PC-3 (cell line): ENCODE measurements around the gene STN1. TPM values are rescaled to one million over a fixed set of nuclear protein-coding genes. Genes with fewer than 3 reads are reported as not detected.

Experiments used
- ATAC-seq: fragments of 200-7000 bp; cut with Tn5 transposase; 2 replicates; pipeline ENCODE4 v1.9.1; 2020; ENCODE audit warnings: mild to moderate bottlenecking, moderate library complexity
- BruUV-seq: library from RNA; stranded (reverse); fragments of 400-500 nt; replicated peaks from 2 replicates; lab custom pipeline; 2021; lab: Mats Ljungman, UMichigan
- CTCF ChIA-PET: fragments of 300-600 bp; sonication (Branson Sonifier 250); formaldehyde crosslinking; loops from one replicate; lab custom pipeline; 2022; ENCODE audit warnings: antibody characterized with exemption; lab: Charles Lee
- POLR2A ChIA-PET: fragments of 300-600 bp; sonication (Branson Sonifier 250); formaldehyde crosslinking; loops from one replicate; lab custom pipeline; 2022; ENCODE audit warnings: antibody characterized with exemption; ENCODE audit not compliant: unreplicated experiment; lab: Charles Lee
- DNase-seq: peaks from one replicate; pipeline ENCODE4 v3.0.0-alpha.2; 2015
- H2AFZ ChIP-seq: fragments of 300-600 bp; sonication (generic); 2 replicates; pipeline ENCODE4 v1.6.0; 2016; ENCODE audit warnings: antibody characterized with exemption, low read length
- H3F3A ChIP-seq: fragments of 300-600 bp; sonication (generic); one replicate; pipeline ENCODE4 v1.6.0; 2017; ENCODE audit warnings: antibody characterized with exemption, low read length, control low read depth, mild to moderate bottlenecking; ENCODE audit not compliant: unreplicated experiment
- H3K27ac ChIP-seq: fragments of 300-600 bp; sonication (generic); 2 replicates; pipeline ENCODE4 v1.5.1; 2016; ENCODE audit warnings: mild to moderate bottlenecking, low read length
- H3K27me3 ChIP-seq: fragments of 300-600 bp; sonication (generic); 2 replicates; pipeline ENCODE4 v1.6.1; 2016; ENCODE audit warnings: low read length, mixed read lengths
- H3K36me3 ChIP-seq: fragments of 300-600 bp; sonication (generic); 2 replicates; pipeline ENCODE4 v1.6.1; 2016; ENCODE audit warnings: low read depth, mixed run types, low read length, mixed read lengths
- H3K4me1 ChIP-seq: fragments of 300-600 bp; sonication (generic); 2 replicates; pipeline ENCODE4 v1.5.1; 2016; ENCODE audit warnings: low read length; ENCODE audit not compliant: insufficient read depth
- H3K4me2 ChIP-seq: fragments of 300-600 bp; sonication (generic); 2 replicates; pipeline ENCODE4 v1.6.0; 2016; ENCODE audit warnings: low read length
- H3K4me3 ChIP-seq: fragments of 300-600 bp; sonication (generic); 2 replicates; pipeline ENCODE4 v1.5.1; 2016; ENCODE audit warnings: mild to moderate bottlenecking, low read length, mixed read lengths
- H3K79me2 ChIP-seq: fragments of 300-600 bp; sonication (generic); 2 replicates; pipeline ENCODE4 v1.6.1; 2017; ENCODE audit warnings: low read length, mixed read lengths
- H3K9ac ChIP-seq: fragments of 300-600 bp; sonication (generic); 2 replicates; pipeline ENCODE4 v1.6.0; 2016; ENCODE audit warnings: mild to moderate bottlenecking, low read length
- H3K9me2 ChIP-seq: fragments of 300-600 bp; sonication (generic); replicated peaks from 2 replicates; pipeline ENCODE4 v1.6.1; 2016; ENCODE audit warnings: mixed run types, low read length, mixed read lengths
- H3K9me3 ChIP-seq: fragments of 300-600 bp; sonication (generic); 2 replicates; pipeline ENCODE4 v1.6.1; 2016; ENCODE audit warnings: low read length, mixed read lengths
- H4K20me1 ChIP-seq: fragments of 300-600 bp; sonication (generic); 2 replicates; pipeline ENCODE4 v1.6.1; 2016; ENCODE audit warnings: low read length, mixed read lengths
- EZH2 ChIP-seq: fragments of 300-600 bp; sonication (generic); IDR thresholded peaks from one replicate; pipeline ENCODE4 v1.6.1; 2017; ENCODE audit warnings: antibody characterized with exemption, mild to moderate bottlenecking, low read length; ENCODE audit not compliant: unreplicated experiment
- EZH2phosphoT487 ChIP-seq: fragments of 300-600 bp; sonication (generic); IDR thresholded peaks from 2 replicates; pipeline ENCODE4 v1.6.1; 2018; ENCODE audit warnings: mild to moderate bottlenecking, antibody characterized with exemption, low read length, borderline replicate concordance
- intact Hi-C: fragments of 100-400 bp; cut with micrococcal nuclease; formaldehyde crosslinking; loops from 2 replicates; pipeline ENCODE4 v1.9.0; 2023
- total RNA-seq: library from RNA; depleted of rRNA; stranded (reverse); fragments of >200 nt; gene quantifications from 2 replicates; pipeline ENCODE4 v1.2.3, GENCODE V29; 2014
- TF ChIP-seq, protein P1 (sequence below): fragments of 300-600 bp; sonication (generic); conservative IDR thresholded peaks from 2 replicates; pipeline ENCODE4 v1.5.1; 2017; ENCODE audit warnings: antibody characterized with exemption, low read depth, mild to moderate bottlenecking, low read length

Gene STN1
- total RNA-seq, 1 experiment from 2014 or later: 33.5 TPM

DNA sequence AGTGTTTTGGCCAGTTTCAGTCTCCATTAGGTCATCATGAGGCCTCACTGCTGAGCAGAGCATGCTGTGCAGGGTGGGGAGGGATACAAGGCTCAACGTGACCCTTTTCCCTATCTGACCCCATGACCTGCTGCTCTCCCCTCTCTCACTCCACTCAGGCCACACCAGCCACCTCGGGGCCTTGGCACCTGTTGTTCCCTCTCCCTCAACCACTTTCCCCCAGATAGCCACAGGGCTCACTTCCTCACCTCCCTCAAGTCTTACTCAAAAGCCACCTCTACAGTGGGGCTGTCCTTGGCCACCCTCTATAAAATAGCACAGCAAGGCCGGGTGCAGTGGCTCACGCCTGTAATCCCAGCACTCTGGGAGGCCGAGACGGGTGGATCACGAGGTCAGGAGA is 76.5 kb downstream of the STN1 start:
- Histone ChIP-seq H3F3A (no peaks in the 10 kb centered on the region), H3K4me2 (no peak overlapping the region), H3K36me3 (no peaks in the 10 kb centered on the region), H4K20me1 (no peaks in the 10 kb centered on the region), H2AFZ (no peak overlapping the region), H3K79me2 (no peaks in the 10 kb centered on the region), H3K9me2 (no peaks in the 10 kb centered on the region), H3K27me3 (no peaks in the 10 kb centered on the region), H3K9ac (no peak overlapping the region), H3K4me3 (no peak overlapping the region), H3K4me1 (peaks cover 6% of the 10 kb centered on the region; the same call in 1 of the 2 replicates), H3K27ac (no peak overlapping the region), H3K9me3 (no peaks in the 10 kb centered on the region)
- ChIA-PET CTCF (no interaction called here), POLR2A (no interaction called here)
- TF ChIP-seq EZH2phosphoT487: no peak
- TF ChIP-seq EZH2: no peak
- TF ChIP-seq, protein P1, sequence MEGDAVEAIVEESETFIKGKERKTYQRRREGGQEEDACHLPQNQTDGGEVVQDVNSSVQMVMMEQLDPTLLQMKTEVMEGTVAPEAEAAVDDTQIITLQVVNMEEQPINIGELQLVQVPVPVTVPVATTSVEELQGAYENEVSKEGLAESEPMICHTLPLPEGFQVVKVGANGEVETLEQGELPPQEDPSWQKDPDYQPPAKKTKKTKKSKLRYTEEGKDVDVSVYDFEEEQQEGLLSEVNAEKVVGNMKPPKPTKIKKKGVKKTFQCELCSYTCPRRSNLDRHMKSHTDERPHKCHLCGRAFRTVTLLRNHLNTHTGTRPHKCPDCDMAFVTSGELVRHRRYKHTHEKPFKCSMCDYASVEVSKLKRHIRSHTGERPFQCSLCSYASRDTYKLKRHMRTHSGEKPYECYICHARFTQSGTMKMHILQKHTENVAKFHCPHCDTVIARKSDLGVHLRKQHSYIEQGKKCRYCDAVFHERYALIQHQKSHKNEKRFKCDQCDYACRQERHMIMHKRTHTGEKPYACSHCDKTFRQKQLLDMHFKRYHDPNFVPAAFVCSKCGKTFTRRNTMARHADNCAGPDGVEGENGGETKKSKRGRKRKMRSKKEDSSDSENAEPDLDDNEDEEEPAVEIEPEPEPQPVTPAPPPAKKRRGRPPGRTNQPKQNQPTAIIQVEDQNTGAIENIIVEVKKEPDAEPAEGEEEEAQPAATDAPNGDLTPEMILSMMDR: no peak
- no TSS peak for BruUV-seq
- ATAC-seq (no peak), DNase-seq (no peak)
- intact Hi-C loops: no loop called here

DNA sequence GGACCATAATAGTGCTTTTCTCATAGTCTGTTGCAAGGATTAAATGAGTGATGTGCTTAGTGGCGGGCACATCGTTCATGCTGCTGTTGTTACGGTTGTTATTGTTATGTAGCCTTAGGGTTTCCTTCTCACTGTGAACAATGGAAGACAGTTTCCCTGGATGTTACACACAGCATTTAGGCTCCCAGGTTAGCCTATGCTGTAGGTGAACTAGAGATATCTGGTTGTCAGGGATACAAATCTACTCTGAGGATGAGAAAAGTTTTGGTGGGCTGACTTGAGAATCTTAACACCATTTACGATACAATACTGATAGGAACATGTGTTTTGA is 77.3 kb downstream of the STN1 start:
- TF ChIP-seq, protein P1: no peak
- no peak for TF ChIP-seq EZH2phosphoT487
- no peak for TF ChIP-seq EZH2
- no peaks in the 10 kb centered on the region for H3K9me3 ChIP-seq
- no peaks in the 10 kb centered on the region for H3K79me2 ChIP-seq
- no peak overlapping the region for H3K27ac ChIP-seq
- intact Hi-C loops: no loop called here
- H3K9ac ChIP-seq: no peak overlapping the region
- no peaks in the 10 kb centered on the region for H4K20me1 ChIP-seq
- ATAC-seq: no peak
- POLR2A ChIA-PET: no interaction called here
- H3F3A ChIP-seq: no peaks in the 10 kb centered on the region
- H2AFZ ChIP-seq: no peak overlapping the region
- CTCF ChIA-PET: no interaction called here
- H3K36me3 ChIP-seq: no peaks in the 10 kb centered on the region
- H3K9me2 ChIP-seq: no peaks in the 10 kb centered on the region
- BruUV-seq: no TSS peak
- H3K4me3 ChIP-seq: no peak overlapping the region
- DNase-seq: no peak
- no peak overlapping the region for H3K4me2 ChIP-seq
- H3K27me3 ChIP-seq: no peaks in the 10 kb centered on the region
- H3K4me1 ChIP-seq: peaks cover 6% of the 10 kb centered on the region; the same call in 1 of the 2 replicates

DNA sequence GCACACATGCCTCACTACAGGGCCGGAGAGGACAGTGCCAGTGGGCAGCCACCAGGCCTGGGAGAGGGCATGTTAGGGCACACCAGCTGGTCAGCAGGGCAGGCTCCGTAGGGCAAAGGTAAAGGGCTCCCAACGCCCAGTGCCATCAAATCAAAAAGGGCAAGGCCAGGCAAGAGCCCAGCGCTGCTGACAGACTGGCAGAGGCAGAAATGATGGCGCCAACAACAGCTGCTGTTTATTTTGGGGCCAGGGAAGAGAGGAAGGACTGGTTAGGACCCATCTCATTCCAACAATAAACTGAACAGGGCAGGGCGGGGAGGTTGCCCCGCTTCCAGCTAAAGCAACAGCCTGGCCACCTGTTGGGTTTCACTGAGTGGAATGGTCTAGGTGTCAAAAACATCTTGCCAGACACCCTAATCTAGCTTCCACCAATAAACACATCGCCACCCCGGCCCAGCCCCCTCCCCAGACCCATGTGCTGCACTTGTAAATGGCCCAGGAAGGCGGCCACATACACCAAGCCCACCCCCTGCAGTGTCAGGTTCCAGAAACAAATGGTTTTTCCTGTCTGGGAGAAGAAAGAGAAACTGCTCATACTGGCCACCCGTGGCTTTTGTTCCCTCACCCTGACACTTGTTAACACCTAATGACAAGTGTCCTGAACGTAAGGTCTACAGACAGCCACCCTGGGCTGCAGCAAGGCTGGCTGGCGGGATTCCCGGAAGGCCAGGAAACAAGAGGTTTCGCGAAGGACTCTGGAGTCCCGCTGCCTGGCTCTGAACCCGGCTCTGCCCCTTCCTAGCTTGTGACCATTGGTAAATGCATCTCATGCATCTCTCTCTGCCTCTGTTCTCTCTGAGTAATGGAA is 77.9 kb downstream of the STN1 start:
- no peaks in the 10 kb centered on the region for H4K20me1 ChIP-seq
- no TSS peak for BruUV-seq
- H3K36me3 ChIP-seq: no peaks in the 10 kb centered on the region
- ATAC-seq: no peak
- no peaks in the 10 kb centered on the region for H3K79me2 ChIP-seq
- no peaks in the 10 kb centered on the region for H3F3A ChIP-seq
- H3K27ac ChIP-seq: no peak overlapping the region
- no peak for DNase-seq
- no peaks in the 10 kb centered on the region for H3K9me2 ChIP-seq
- ChIA-PET POLR2A (no interaction called here), CTCF (no interaction called here)
- TF ChIP-seq EZH2phosphoT487 (no peak), EZH2 (no peak)
- TF ChIP-seq, protein P1: no peak
- no peak overlapping the region for H2AFZ ChIP-seq
- intact Hi-C loops: no loop called here
- no peaks in the 10 kb centered on the region for H3K27me3 ChIP-seq
- peaks cover 6% of the 10 kb centered on the region; the same call in 1 of the 2 replicates for H3K4me1 ChIP-seq
- no peak overlapping the region for H3K9ac ChIP-seq
- no peak overlapping the region for H3K4me3 ChIP-seq
- H3K4me2 ChIP-seq: no peak overlapping the region
- no peaks in the 10 kb centered on the region for H3K9me3 ChIP-seq
